Transverse colon (tissue), 4 donors: Measurements from ENCODE around the gene PIP5K1B.

ENCODE experiments used
- EP300 ChIP-seq: sonication (generic); formaldehyde crosslinking; IDR thresholded peaks from one replicate; pipeline ENCODE4 v1.6.1; 2017; ENCODE audit warnings: antibody characterized with exemption, low read depth
- POLR2A ChIP-seq: fragments of 450-650 bp; IDR thresholded peaks from one replicate; pipeline ENCODE4 v1.6.1; 2016; ENCODE audit warnings: antibody characterized with exemption, mild to moderate bottlenecking, moderate library complexity
- POLR2AphosphoS5 ChIP-seq, 3 donors: sonication (generic); formaldehyde crosslinking; IDR thresholded peaks; one replicate each; pipeline ENCODE4 v1.6.1; 2016; ENCODE audit warnings: antibody characterized with exemption in 3 of 3
- TF ChIP-seq, protein P1 (sequence below), 5 experiments: fragments of 200-600 bp in 3 of 5; fragments of 450-650 bp in 2 of 5; sonication (generic) in 3 of 5; IDR thresholded peaks; 1 replicate in 2 of 5; 2 replicates in 3 of 5; pipeline ENCODE4 v1.5.1; 2016 to 2017; ENCODE audit warnings: antibody characterized with exemption in 5 of 5, inconsistent platforms in 3 of 5, mild to moderate bottlenecking in 2 of 5, moderate library complexity in 1 of 5

DNA sequence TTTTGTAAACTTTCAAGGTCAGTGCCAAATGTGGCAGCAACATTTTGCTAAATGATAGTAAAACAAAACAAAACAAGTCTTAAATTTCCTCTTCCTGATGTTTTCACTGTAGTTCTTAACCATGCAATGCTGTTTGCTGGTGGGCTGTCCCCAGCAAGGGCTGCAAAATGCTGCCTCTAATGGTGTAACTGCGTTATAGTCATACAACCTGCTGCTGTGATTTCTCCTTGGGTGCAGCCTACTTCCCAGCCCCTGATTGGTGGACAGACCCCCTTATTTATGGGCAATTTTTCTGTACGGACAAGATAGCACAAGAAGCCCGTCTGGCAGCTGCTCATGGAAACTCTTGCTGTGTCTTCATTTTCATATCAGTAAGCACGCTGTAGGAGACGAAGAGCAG lies 26.6 kb upstream of the PIP5K1B start:
- TF ChIP-seq, protein P1, sequence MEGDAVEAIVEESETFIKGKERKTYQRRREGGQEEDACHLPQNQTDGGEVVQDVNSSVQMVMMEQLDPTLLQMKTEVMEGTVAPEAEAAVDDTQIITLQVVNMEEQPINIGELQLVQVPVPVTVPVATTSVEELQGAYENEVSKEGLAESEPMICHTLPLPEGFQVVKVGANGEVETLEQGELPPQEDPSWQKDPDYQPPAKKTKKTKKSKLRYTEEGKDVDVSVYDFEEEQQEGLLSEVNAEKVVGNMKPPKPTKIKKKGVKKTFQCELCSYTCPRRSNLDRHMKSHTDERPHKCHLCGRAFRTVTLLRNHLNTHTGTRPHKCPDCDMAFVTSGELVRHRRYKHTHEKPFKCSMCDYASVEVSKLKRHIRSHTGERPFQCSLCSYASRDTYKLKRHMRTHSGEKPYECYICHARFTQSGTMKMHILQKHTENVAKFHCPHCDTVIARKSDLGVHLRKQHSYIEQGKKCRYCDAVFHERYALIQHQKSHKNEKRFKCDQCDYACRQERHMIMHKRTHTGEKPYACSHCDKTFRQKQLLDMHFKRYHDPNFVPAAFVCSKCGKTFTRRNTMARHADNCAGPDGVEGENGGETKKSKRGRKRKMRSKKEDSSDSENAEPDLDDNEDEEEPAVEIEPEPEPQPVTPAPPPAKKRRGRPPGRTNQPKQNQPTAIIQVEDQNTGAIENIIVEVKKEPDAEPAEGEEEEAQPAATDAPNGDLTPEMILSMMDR (IDR thresholded peaks at IDR 0.05) = no peak
- TF ChIP-seq POLR2A = no peak
- no peak for TF ChIP-seq POLR2AphosphoS5 (IDR thresholded peaks at IDR 0.05)
- no peak for TF ChIP-seq EP300
